Measurements from ENCODE around the gene ATP6V1E1. TPM values are rescaled to one million over a fixed set of nuclear protein-coding genes. Genes with fewer than 3 reads are reported as not detected.
A peak's percentile ranks its signal among the peaks of the same experiment; 100 is the strongest.

ATP6V1E1 gene
- total RNA-seq, 1 donor from 2014 or later = 213 TPM

GRCh38 chr22:17633217-17633997, 4.9 kb upstream of the ATP6V1E1 start:
- intact Hi-C loops (cut with micrococcal nuclease) = loop anchor here (10.0 kb wide), 1 partner anchor 59 kb away; no protein-coding TSS in a partner anchor

GRCh38 chr22:17631076-17631565, 2.6 kb upstream of the ATP6V1E1 start:
- peaks cover 34% of the 10 kb centered on the region for H3K4me1 ChIP-seq
- H3K9me3 ChIP-seq (replicated peaks) = no peaks in the 10 kb centered on the region
- intact Hi-C loops (cut with micrococcal nuclease) = loop anchor here (10.0 kb wide), 1 partner anchor 56 kb away; no protein-coding TSS in a partner anchor
- DNase-seq = no peak
- no peak overlapping the region for H3K27ac ChIP-seq (replicated peaks)
- no peak overlapping the region for H3K4me3 ChIP-seq
- H3K36me3 ChIP-seq = no peaks in the 10 kb centered on the region
- H3K27me3 ChIP-seq (ENCODE audit: low read depth) = no peaks in the 10 kb centered on the region
- TF ChIP-seq CTCF (IDR thresholded peaks at IDR 0.05; ENCODE audit: borderline replicate concordance) = no peak

More at GRCh38 chr22:17633217-17633997, 4.9 kb upstream of the ATP6V1E1 start:
- Histone ChIP-seq H3K36me3 (no peaks in the 10 kb centered on the region), H3K27me3 (ENCODE audit: low read depth) (no peaks in the 10 kb centered on the region), H3K27ac (replicated peaks) (no peak overlapping the region), H3K9me3 (replicated peaks) (no peaks in the 10 kb centered on the region), H3K4me1 (peaks cover 23% of the 10 kb centered on the region), H3K4me3 (no peak overlapping the region)
- DNase-seq = no peak
- TF ChIP-seq CTCF (IDR thresholded peaks at IDR 0.05; ENCODE audit: borderline replicate concordance) = no peak

GRCh38 chr22:17629641-17630040, 1.1 kb upstream of the ATP6V1E1 start:
- intact Hi-C loops (cut with micrococcal nuclease) = loop anchor here (10.0 kb wide), 1 partner anchor 55 kb away; no protein-coding TSS in a partner anchor
- Histone ChIP-seq H3K27me3 (ENCODE audit: low read depth) (no peaks in the 10 kb centered on the region), H3K4me1 (peaks cover 49% of the 10 kb centered on the region), H3K36me3 (peaks cover 1% of the 10 kb centered on the region), H3K27ac (replicated peaks) (peak overlapping the region; percentile 93), H3K4me3 (peak overlapping the region; percentile 100), H3K9me3 (replicated peaks) (no peaks in the 10 kb centered on the region)
- DNase-seq = no peak
- no peak for TF ChIP-seq CTCF (IDR thresholded peaks at IDR 0.05; ENCODE audit: borderline replicate concordance)

GRCh38 chr22:17629173-17629489, 582 bp upstream of the ATP6V1E1 start:
- no peak for TF ChIP-seq CTCF (IDR thresholded peaks at IDR 0.05; ENCODE audit: borderline replicate concordance)
- Histone ChIP-seq H3K4me3 (peak overlapping the region; percentile 100), H3K27ac (replicated peaks) (peak overlapping the region; percentile 93), H3K9me3 (replicated peaks) (no peaks in the 10 kb centered on the region), H3K27me3 (ENCODE audit: low read depth) (no peaks in the 10 kb centered on the region), H3K4me1 (peaks cover 50% of the 10 kb centered on the region), H3K36me3 (peaks cover 6% of the 10 kb centered on the region)
- intact Hi-C loops (cut with micrococcal nuclease) = no loop called here
- DNase-seq = no peak

GRCh38 chr22:17627961-17628405, 566 bp downstream of the ATP6V1E1 start:
- DNase-seq = no peak
- H3K9me3 ChIP-seq (replicated peaks) = no peaks in the 10 kb centered on the region
- intact Hi-C loops (cut with micrococcal nuclease) = no loop called here
- H3K27ac ChIP-seq (replicated peaks) = peak overlapping the region; percentile 93
- H3K27me3 ChIP-seq (ENCODE audit: low read depth) = no peaks in the 10 kb centered on the region
- peaks cover 11% of the 10 kb centered on the region for H3K36me3 ChIP-seq
- no peak for TF ChIP-seq CTCF (IDR thresholded peaks at IDR 0.05; ENCODE audit: borderline replicate concordance)
- peaks cover 50% of the 10 kb centered on the region for H3K4me1 ChIP-seq
- H3K4me3 ChIP-seq = peak overlapping the region; percentile 100

Data from left ventricle myocardium inferior (tissue), 1 donor.